Measurements from ENCODE around the gene VCL. TPM values are rescaled to one million over a fixed set of nuclear protein-coding genes. Genes with fewer than 3 reads are reported as not detected.

The VCL gene
- total RNA-seq, 1 experiment from 2014 or later, result 106 TPM

- ATAC-seq (no peak), DNase-seq (ENCODE audit: low read depth, low spot score) (no peak)
- H3K4me2 ChIP-seq (ENCODE audit: low read length), result no peak overlapping the region
- H3K79me2 ChIP-seq (ENCODE audit: insufficient read depth, low read length), result peaks cover 99% of the 10 kb centered on the region
- POLR2A ChIA-PET, result interaction anchor here (0.9 kb wide), 1 partner anchor 15 kb away, joined by 7 read pairs; no protein-coding TSS in a partner anchor
- H3K9me2 ChIP-seq (ENCODE audit: insufficient read depth), result no peaks in the 10 kb centered on the region
- H3K27me3 ChIP-seq (ENCODE audit: insufficient read depth, low read length), result no peaks in the 10 kb centered on the region
- H3K4me1 ChIP-seq (ENCODE audit: control insufficient read depth in 1 of 2, insufficient read depth in 2 of 2, low read length in 2 of 2), result peaks cover 35 to 64% of the 10 kb centered on the region in 2 experiments
- H3K9ac ChIP-seq (ENCODE audit: low read length), result no peak overlapping the region
- BruUV-seq (replicated peaks), result no TSS peak
- TF ChIP-seq ZNF274 (IDR thresholded peaks at IDR 0.05; ENCODE audit: low read depth, low read length) (no peak), POLR2AphosphoS5 (IDR thresholded peaks at IDR 0.05; ENCODE audit: low read depth, low read length) (no peak), SRF (IDR thresholded peaks at IDR 0.05; ENCODE audit: low read depth) (no peak), TCF7L2 (IDR thresholded peaks at IDR 0.05; ENCODE audit: borderline replicate concordance, extremely low read depth, insufficient read depth, insufficient read length) (no peak), SP1 (IDR thresholded peaks at IDR 0.05; ENCODE audit: low read depth) (no peak), MAX (IDR thresholded peaks at IDR 0.05) (no peak), CEBPB (IDR thresholded peaks at IDR 0.05; ENCODE audit: low read depth) (no peak), FOSL1 (IDR thresholded peaks at IDR 0.05; ENCODE audit: low read depth) (no peak), SIN3A (IDR thresholded peaks at IDR 0.05; ENCODE audit: low read depth) (no peak), ELF1 (IDR thresholded peaks at IDR 0.05; ENCODE audit: borderline replicate concordance, low read depth) (no peak), POLR2A (IDR thresholded peaks at IDR 0.05; ENCODE audit: borderline replicate concordance, extremely low read depth, insufficient read depth, insufficient read length) (no peak), ZBTB33 (IDR thresholded peaks at IDR 0.05; ENCODE audit: extremely low read depth, insufficient replicate concordance, low read length) (no peak), CTCF (IDR thresholded peaks at IDR 0.05 in 2 of 3, conservative IDR thresholded peaks at IDR 0.05 in 1 of 3; ENCODE audit: borderline replicate concordance in 1 of 3, insufficient read depth in 1 of 3, low read depth in 2 of 3, low read length in 2 of 3) (no peak)
- TF ChIP-seq, protein P1, sequence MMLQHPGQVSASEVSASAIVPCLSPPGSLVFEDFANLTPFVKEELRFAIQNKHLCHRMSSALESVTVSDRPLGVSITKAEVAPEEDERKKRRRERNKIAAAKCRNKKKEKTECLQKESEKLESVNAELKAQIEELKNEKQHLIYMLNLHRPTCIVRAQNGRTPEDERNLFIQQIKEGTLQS (IDR thresholded peaks at IDR 0.05), result no peak
- TF ChIP-seq, protein P2, sequence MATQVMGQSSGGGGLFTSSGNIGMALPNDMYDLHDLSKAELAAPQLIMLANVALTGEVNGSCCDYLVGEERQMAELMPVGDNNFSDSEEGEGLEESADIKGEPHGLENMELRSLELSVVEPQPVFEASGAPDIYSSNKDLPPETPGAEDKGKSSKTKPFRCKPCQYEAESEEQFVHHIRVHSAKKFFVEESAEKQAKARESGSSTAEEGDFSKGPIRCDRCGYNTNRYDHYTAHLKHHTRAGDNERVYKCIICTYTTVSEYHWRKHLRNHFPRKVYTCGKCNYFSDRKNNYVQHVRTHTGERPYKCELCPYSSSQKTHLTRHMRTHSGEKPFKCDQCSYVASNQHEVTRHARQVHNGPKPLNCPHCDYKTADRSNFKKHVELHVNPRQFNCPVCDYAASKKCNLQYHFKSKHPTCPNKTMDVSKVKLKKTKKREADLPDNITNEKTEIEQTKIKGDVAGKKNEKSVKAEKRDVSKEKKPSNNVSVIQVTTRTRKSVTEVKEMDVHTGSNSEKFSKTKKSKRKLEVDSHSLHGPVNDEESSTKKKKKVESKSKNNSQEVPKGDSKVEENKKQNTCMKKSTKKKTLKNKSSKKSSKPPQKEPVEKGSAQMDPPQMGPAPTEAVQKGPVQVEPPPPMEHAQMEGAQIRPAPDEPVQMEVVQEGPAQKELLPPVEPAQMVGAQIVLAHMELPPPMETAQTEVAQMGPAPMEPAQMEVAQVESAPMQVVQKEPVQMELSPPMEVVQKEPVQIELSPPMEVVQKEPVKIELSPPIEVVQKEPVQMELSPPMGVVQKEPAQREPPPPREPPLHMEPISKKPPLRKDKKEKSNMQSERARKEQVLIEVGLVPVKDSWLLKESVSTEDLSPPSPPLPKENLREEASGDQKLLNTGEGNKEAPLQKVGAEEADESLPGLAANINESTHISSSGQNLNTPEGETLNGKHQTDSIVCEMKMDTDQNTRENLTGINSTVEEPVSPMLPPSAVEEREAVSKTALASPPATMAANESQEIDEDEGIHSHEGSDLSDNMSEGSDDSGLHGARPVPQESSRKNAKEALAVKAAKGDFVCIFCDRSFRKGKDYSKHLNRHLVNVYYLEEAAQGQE (IDR thresholded peaks at IDR 0.05; ENCODE audit: low read depth), result no peak
- no peaks in the 10 kb centered on the region; a peak in 1 of 4 replicates for H3K36me3 ChIP-seq (ENCODE audit: control insufficient read depth in 1 of 2, insufficient read depth in 2 of 2, low read length in 2 of 2)
- intact Hi-C loops (cut with micrococcal nuclease), result no loop called here
- H3K4me3 ChIP-seq (replicated peaks in 1 of 2; ENCODE audit: low read depth in 1 of 2, low read length in 2 of 2), result no peak overlapping the region
- CTCF ChIA-PET, result interaction anchor here (0.7 to 1.0 kb wide), 3 partner anchors 30 to 202 kb away, joined by 3 read pairs; no protein-coding TSS in a partner anchor
- no peak overlapping the region for H3K27ac ChIP-seq (ENCODE audit: low read depth, low read length)
- H3K9me3 ChIP-seq (ENCODE audit: control insufficient read depth in 1 of 2, insufficient read depth in 1 of 2, low read depth in 1 of 2, low read length in 2 of 2), result no peaks in the 10 kb centered on the region
- H4K20me1 ChIP-seq (ENCODE audit: insufficient read depth), result peaks cover 4% of the 10 kb centered on the region; the same call in 1 of the 2 replicates
- no peak overlapping the region for H2AFZ ChIP-seq (ENCODE audit: low read depth, low read length, poor library complexity, severe bottlenecking)
- RAD21 ChIA-PET (ENCODE audit: low non-redundant PET in 1 of 2, low total read pairs in 2 of 2, uncharacterized antibody in 2 of 2, unreplicated experiment in 2 of 2), result no interaction called here
These were observed 53.9 kb downstream of the VCL start for GRCh38 chr10:74051736-74052342.

Measured in HCT116 (cell line).